Large intestine (tissue), 3 donors: ENCODE results near the gene TMC7. TPM values are rescaled to one million over a fixed set of nuclear protein-coding genes. Genes with fewer than 3 reads are reported as not detected.

Source experiments
- DNase-seq, 2 donors: peaks; one replicate each; pipeline versions ENCODE4 v3.0.0 to v3.0.0-alpha.2; 2013
- H3K27ac ChIP-seq: one replicate; pipeline ENCODE4 v1.5.1; 2013; ENCODE audit warnings: low read length
- H3K27me3 ChIP-seq: 2 replicates; pipeline ENCODE4 v1.6.1; 2013; ENCODE audit warnings: low read length; ENCODE audit not compliant: control insufficient read depth, insufficient read depth
- H3K36me3 ChIP-seq: 2 replicates; pipeline ENCODE4 v1.6.1; 2013; ENCODE audit warnings: low read length; ENCODE audit not compliant: control insufficient read depth, insufficient read depth
- H3K4me1 ChIP-seq: one replicate; pipeline ENCODE4 v1.6.1; 2013; ENCODE audit warnings: low read length; ENCODE audit not compliant: control insufficient read depth, insufficient read depth
- H3K4me3 ChIP-seq: one replicate; pipeline ENCODE4 v1.5.1; 2013; ENCODE audit warnings: low read length
- H3K9me3 ChIP-seq: one replicate; pipeline ENCODE4 v1.6.1; 2013; ENCODE audit warnings: mild to moderate bottlenecking, low read depth, low read length, moderate library complexity; ENCODE audit not compliant: control insufficient read depth
- WGBS: methylation state at CpG from one replicate; pipeline ENCODE4 v1.1.5; 2013; ENCODE audit warnings: low lambda C conversion rate; ENCODE audit not compliant: insufficient coverage; 5-methylcytosine and 5-hydroxymethylcytosine counted together
- polyA plus RNA-seq: library from polyadenylated mRNA; unstranded; fragments of 120-200 nt; gene quantifications from one replicate; pipeline ENCODE4 v1.2.1, GENCODE V29; 2013

The TMC7 gene
- polyA plus RNA-seq, 1 donor = 7.7 TPM

GRCh38 chr16:19068237-19068815, 84.6 kb downstream of the TMC7 start:
- Histone ChIP-seq H3K27me3 (no peaks in the 10 kb centered on the region), H3K4me3 (peak overlapping the region; percentile 73), H3K9me3 (no peaks in the 10 kb centered on the region), H3K4me1 (peaks cover 11% of the 10 kb centered on the region), H3K27ac (peak overlapping the region; percentile 93), H3K36me3 (peaks cover 16% of the 10 kb centered on the region)
- DNase-seq = peak in 1 of 2 donors; percentile 13
- WGBS = 47% methylated on average over 3 of the region's 19 CpGs

GRCh38 chr16:19071811-19072777, 88.4 kb downstream of the TMC7 start:
- peak; percentile 48 to 55 for DNase-seq
- Histone ChIP-seq H3K36me3 (peaks cover 42% of the 10 kb centered on the region), H3K9me3 (no peaks in the 10 kb centered on the region), H3K4me3 (no peak overlapping the region), H3K27me3 (no peaks in the 10 kb centered on the region), H3K4me1 (peaks cover 7% of the 10 kb centered on the region), H3K27ac (no peak overlapping the region)
- WGBS = 100% methylated on average over 2 of the region's 21 CpGs

- H3K27me3 ChIP-seq = no peaks in the 10 kb centered on the region
- no peak for DNase-seq
- no peak overlapping the region for H3K4me3 ChIP-seq
- H3K27ac ChIP-seq = no peak overlapping the region
- WGBS = no CpG with 5 or more reads among the region's 3 CpGs
- no peaks in the 10 kb centered on the region for H3K9me3 ChIP-seq
- H3K4me1 ChIP-seq = peaks cover 7% of the 10 kb centered on the region
- peaks cover 54% of the 10 kb centered on the region for H3K36me3 ChIP-seq
Measured at GRCh38 chr16:19073344-19073743, 89.6 kb downstream of the TMC7 start.

GRCh38 chr16:19073863-19074262, 90.1 kb downstream of the TMC7 start:
- Histone ChIP-seq H3K9me3 (no peaks in the 10 kb centered on the region), H3K27ac (no peak overlapping the region), H3K36me3 (peaks cover 59% of the 10 kb centered on the region), H3K4me1 (peaks cover 2% of the 10 kb centered on the region), H3K27me3 (no peaks in the 10 kb centered on the region), H3K4me3 (no peak overlapping the region)
- no peak for DNase-seq
- 67% methylated on average over 3 of the region's 7 CpGs for WGBS

- 100% methylated on average over 2 of the region's 12 CpGs for WGBS
- no peaks in the 10 kb centered on the region for H3K27me3 ChIP-seq
- no peaks in the 10 kb centered on the region for H3K4me1 ChIP-seq
- DNase-seq = no peak
- no peak overlapping the region for H3K27ac ChIP-seq
- no peak overlapping the region for H3K4me3 ChIP-seq
- H3K36me3 ChIP-seq = peaks cover 66% of the 10 kb centered on the region
- no peaks in the 10 kb centered on the region for H3K9me3 ChIP-seq
Measured at GRCh38 chr16:19075511-19075910, 91.8 kb downstream of the TMC7 start.

- 100% methylated on average over 4 of the region's 6 CpGs for WGBS
- H3K4me3 ChIP-seq = no peak overlapping the region
- H3K27ac ChIP-seq = no peak overlapping the region
- peaks cover 57% of the 10 kb centered on the region for H3K36me3 ChIP-seq
- no peaks in the 10 kb centered on the region for H3K27me3 ChIP-seq
- no peak for DNase-seq
- no peaks in the 10 kb centered on the region for H3K4me1 ChIP-seq
- no peaks in the 10 kb centered on the region for H3K9me3 ChIP-seq
Measured at GRCh38 chr16:19077879-19078278, 94.1 kb downstream of the TMC7 start.

- no peak for DNase-seq
- H3K36me3 ChIP-seq = peaks cover 14% of the 10 kb centered on the region
- no peaks in the 10 kb centered on the region for H3K27me3 ChIP-seq
- no peaks in the 10 kb centered on the region for H3K9me3 ChIP-seq
- H3K4me1 ChIP-seq = peaks cover 10% of the 10 kb centered on the region
- no peak overlapping the region for H3K4me3 ChIP-seq
- no CpG with 5 or more reads among the region's 1 CpG for WGBS
- no peak overlapping the region for H3K27ac ChIP-seq
Measured at GRCh38 chr16:19083670-19084069, 99.9 kb downstream of the TMC7 start.

GRCh38 chr16:19084139-19084538, 100.4 kb downstream of the TMC7 start:
- DNase-seq = no peak
- peaks cover 9% of the 10 kb centered on the region for H3K36me3 ChIP-seq
- H3K27ac ChIP-seq = no peak overlapping the region
- H3K4me3 ChIP-seq = no peak overlapping the region
- 100% methylated on average over 1 of the region's 3 CpGs for WGBS
- no peaks in the 10 kb centered on the region for H3K9me3 ChIP-seq
- no peaks in the 10 kb centered on the region for H3K27me3 ChIP-seq
- peaks cover 10% of the 10 kb centered on the region for H3K4me1 ChIP-seq

GRCh38 chr16:19084879-19085278, 101.1 kb downstream of the TMC7 start:
- no peak for DNase-seq
- Histone ChIP-seq H3K4me3 (no peak overlapping the region), H3K9me3 (no peaks in the 10 kb centered on the region), H3K27ac (no peak overlapping the region), H3K4me1 (peaks cover 10% of the 10 kb centered on the region), H3K27me3 (no peaks in the 10 kb centered on the region), H3K36me3 (peaks cover 5% of the 10 kb centered on the region)
- WGBS = no CpG with 5 or more reads among the region's 5 CpGs

GRCh38 chr16:19085679-19086200, 102.0 kb downstream of the TMC7 start:
- DNase-seq = peak; percentile 66 to 79
- peak overlapping the region; percentile 49 for H3K4me3 ChIP-seq
- H3K4me1 ChIP-seq = peaks cover 10% of the 10 kb centered on the region
- H3K27ac ChIP-seq = peak overlapping the region; percentile 18
- no peaks in the 10 kb centered on the region for H3K27me3 ChIP-seq
- 60% methylated on average over 1 of the region's 8 CpGs for WGBS
- no peaks in the 10 kb centered on the region for H3K9me3 ChIP-seq
- peaks cover 5% of the 10 kb centered on the region for H3K36me3 ChIP-seq
